GM18519 (cell line): Measurements from ENCODE around the gene PIEZO2.

Experiments used
- ATAC-seq: cut with Tn5 transposase; IDR thresholded peaks from one replicate; pipeline ENCODE4 v1.9.1; 2021; ENCODE audit warnings: mild to moderate bottlenecking, moderate library complexity; ENCODE audit not compliant: unreplicated experiment, low FRiP score

Gene PIEZO2

GRCh38 chr18:10912790-10913545 is 236.4 kb downstream of the PIEZO2 start:
- no peak for ATAC-seq

- no peak for ATAC-seq
Observed at GRCh38 chr18:10909724-10910123, 239.6 kb downstream of the PIEZO2 start.

- no peak for ATAC-seq
Observed at GRCh38 chr18:10908760-10909159, 240.6 kb downstream of the PIEZO2 start.

GRCh38 chr18:10907749-10908148 is 241.6 kb downstream of the PIEZO2 start:
- ATAC-seq: no peak

- ATAC-seq: no peak
Observed at GRCh38 chr18:10901329-10901728, 248.0 kb downstream of the PIEZO2 start.

GRCh38 chr18:10900435-10900834 is 248.9 kb downstream of the PIEZO2 start:
- ATAC-seq: no peak

- no peak for ATAC-seq
Observed at GRCh38 chr18:10899481-10899880, 249.9 kb downstream of the PIEZO2 start.

GRCh38 chr18:10898417-10898974 is 250.9 kb downstream of the PIEZO2 start:
- ATAC-seq: no peak

- no peak for ATAC-seq
Observed at GRCh38 chr18:10896851-10897250, 252.5 kb downstream of the PIEZO2 start.

- no peak for ATAC-seq
Observed at GRCh38 chr18:10895976-10896375, 253.4 kb downstream of the PIEZO2 start.

- ATAC-seq: no peak
Observed at GRCh38 chr18:10894501-10894900, 254.9 kb downstream of the PIEZO2 start.

GRCh38 chr18:10893761-10894160 is 255.6 kb downstream of the PIEZO2 start:
- no peak for ATAC-seq

GRCh38 chr18:10893196-10893595 is 256.2 kb downstream of the PIEZO2 start:
- ATAC-seq: no peak

GRCh38 chr18:10892786-10893185 is 256.6 kb downstream of the PIEZO2 start:
- no peak for ATAC-seq

- no peak for ATAC-seq
Observed at GRCh38 chr18:10890022-10890421, 259.3 kb downstream of the PIEZO2 start.

- peak; percentile 69 for ATAC-seq
Observed at GRCh38 chr18:10878703-10879102, 270.7 kb downstream of the PIEZO2 start.

GRCh38 chr18:10877987-10878386 is 271.4 kb downstream of the PIEZO2 start:
- no peak for ATAC-seq

- no peak for ATAC-seq
Observed at GRCh38 chr18:10875811-10876210, 273.6 kb downstream of the PIEZO2 start.

GRCh38 chr18:10872304-10872703 is 277.1 kb downstream of the PIEZO2 start:
- no peak for ATAC-seq

GRCh38 chr18:10864722-10865121 is 284.6 kb downstream of the PIEZO2 start:
- no peak for ATAC-seq

GRCh38 chr18:10863026-10863425 is 286.3 kb downstream of the PIEZO2 start:
- no peak for ATAC-seq

- ATAC-seq: no peak
Observed at GRCh38 chr18:10860928-10861327, 288.4 kb downstream of the PIEZO2 start.
